DOHH2 (cell line): ENCODE measurements around the gene MYOZ3.

ENCODE experiments used
- CTCF ChIP-seq: fragments of 200-600 bp; sonication (generic); IDR thresholded peaks from one replicate; pipeline ENCODE4 v1.5.1; 2014; ENCODE audit warnings: antibody characterized with exemption, mild to moderate bottlenecking, low read depth, low read length; ENCODE audit not compliant: poor library complexity, severe bottlenecking
- EZH2phosphoT487 ChIP-seq: fragments of 200-600 bp; sonication (generic); IDR thresholded peaks from 2 replicates; pipeline ENCODE4 v1.6.1; 2017; ENCODE audit warnings: borderline replicate concordance, mild to moderate bottlenecking, antibody characterized with exemption, low read length, moderate library complexity, mixed read lengths

GRCh38 chr5:150700246-150700593, 39.2 kb downstream of the MYOZ3 start:
- TF ChIP-seq CTCF (no peak), EZH2phosphoT487 (no peak)
